H9 (cell line): ENCODE data around the gene CACNA1D. TPM values are rescaled to one million over a fixed set of nuclear protein-coding genes. Genes with fewer than 3 reads are reported as not detected.

ENCODE experiments used
- DNase-seq: peaks from one replicate; pipeline ENCODE4 v3.0.0-alpha.2; 2017
- H2AFZ ChIP-seq: one replicate; pipeline ENCODE4 v1.6.1; 2013; ENCODE audit warnings: mild to moderate bottlenecking, low read length, control low read depth, moderate library complexity
- H2AK5ac ChIP-seq: 2 replicates; pipeline ENCODE4 v1.6.1; 2013; ENCODE audit warnings: low read length, control low read depth, mixed read lengths; ENCODE audit not compliant: insufficient read length
- H2BK120ac ChIP-seq: one replicate; pipeline ENCODE4 v1.6.1; 2013; ENCODE audit warnings: low read depth, mild to moderate bottlenecking, low read length, control low read depth, inconsistent platforms; ENCODE audit not compliant: poor library complexity, severe bottlenecking
- H2BK12ac ChIP-seq: 2 replicates; pipeline ENCODE4 v1.6.1; 2013; ENCODE audit warnings: low read length, control low read depth, mixed read lengths, low read depth; ENCODE audit not compliant: insufficient read length
- H2BK15ac ChIP-seq: 2 replicates; pipeline ENCODE4 v1.6.1; 2013; ENCODE audit warnings: low read depth, low read length, control low read depth
- H2BK20ac ChIP-seq: one replicate; pipeline ENCODE4 v1.6.1; 2013; ENCODE audit warnings: low read depth, mild to moderate bottlenecking, low read length, control low read depth, inconsistent platforms; ENCODE audit not compliant: poor library complexity, severe bottlenecking
- H2BK5ac ChIP-seq: 2 replicates; pipeline ENCODE4 v1.6.1; 2013; ENCODE audit warnings: low read length, control low read depth, mixed read lengths; ENCODE audit not compliant: insufficient read length
- H3K14ac ChIP-seq: 2 replicates; pipeline ENCODE4 v1.6.1; 2013; ENCODE audit warnings: low read length, control low read depth; ENCODE audit not compliant: insufficient read depth
- H3K18ac ChIP-seq: 2 replicates; pipeline ENCODE4 v1.6.1; 2013; ENCODE audit warnings: low read depth, mild to moderate bottlenecking, mixed read lengths, low read length, control low read depth; ENCODE audit not compliant: insufficient read length
- H3K23ac ChIP-seq: 2 replicates; pipeline ENCODE4 v1.6.1; 2013; ENCODE audit warnings: low read length, control low read depth, mixed read lengths, low read depth; ENCODE audit not compliant: insufficient read length
- H3K23me2 ChIP-seq: 2 replicates; pipeline ENCODE4 v1.6.1; 2013; ENCODE audit warnings: low read depth, mild to moderate bottlenecking, mixed read lengths, low read length, control low read depth; ENCODE audit not compliant: insufficient read length, poor library complexity, severe bottlenecking
- H3K27ac ChIP-seq: 2 replicates; pipeline ENCODE4 v1.5.1; 2013; ENCODE audit warnings: low read length, control low read depth, mixed read lengths, low read depth; ENCODE audit not compliant: insufficient read length
- H3K27me3 ChIP-seq: 2 replicates; pipeline ENCODE4 v1.6.1; 2013; ENCODE audit warnings: low read length, control low read depth, inconsistent platforms; ENCODE audit not compliant: insufficient read depth
- H3K4ac ChIP-seq: 2 replicates; pipeline ENCODE4 v1.6.1; 2013; ENCODE audit warnings: low read depth, mild to moderate bottlenecking, control low read depth, inconsistent platforms, low read length, moderate library complexity
- H3K4me1 ChIP-seq: 2 replicates; pipeline ENCODE4 v1.6.1; 2013; ENCODE audit warnings: low read length, control low read depth, inconsistent platforms; ENCODE audit not compliant: insufficient read depth
- H3K4me2 ChIP-seq: 2 replicates; pipeline ENCODE4 v1.6.1; 2013; ENCODE audit warnings: low read length, control low read depth, mixed read lengths; ENCODE audit not compliant: insufficient read length, insufficient read depth
- H3K56ac ChIP-seq: 2 replicates; pipeline ENCODE4 v1.6.1; 2013; ENCODE audit warnings: low read depth, mild to moderate bottlenecking, mixed read lengths, low read length, control low read depth; ENCODE audit not compliant: insufficient read length
- H3K79me1 ChIP-seq: 2 replicates; pipeline ENCODE4 v1.6.1; 2013; ENCODE audit warnings: low read depth, mild to moderate bottlenecking, moderate library complexity, low read length, control low read depth, inconsistent platforms; ENCODE audit not compliant: insufficient read depth, poor library complexity, severe bottlenecking
- H3K79me2 ChIP-seq: 2 replicates; pipeline ENCODE4 v1.6.1; 2013; ENCODE audit warnings: low read length, control low read depth, inconsistent platforms; ENCODE audit not compliant: insufficient read depth
- H3K9ac ChIP-seq: 2 replicates; pipeline ENCODE4 v1.6.1; 2013; ENCODE audit warnings: low read length, control low read depth, mixed read lengths; ENCODE audit not compliant: insufficient read length; ENCODE audit errors: extremely low read depth
- H3K9me3 ChIP-seq: one replicate; pipeline ENCODE4 v1.6.1; 2013; ENCODE audit warnings: low read depth, low read length, inconsistent platforms; ENCODE audit not compliant: control insufficient read depth
- H3T11ph ChIP-seq: one replicate; pipeline ENCODE4 v1.6.1; 2013; ENCODE audit warnings: mild to moderate bottlenecking, low read length, control low read depth, inconsistent platforms
- H4K20me1 ChIP-seq: one replicate; pipeline ENCODE4 v1.6.1; 2013; ENCODE audit not compliant: control insufficient read depth, insufficient read length, insufficient read depth
- H4K5ac ChIP-seq: 2 replicates; pipeline ENCODE4 v1.6.1; 2013; ENCODE audit warnings: low read depth, mild to moderate bottlenecking, mixed read lengths, low read length, control low read depth; ENCODE audit not compliant: insufficient read length
- H4K8ac ChIP-seq: replicated peaks from 2 replicates; pipeline ENCODE4 v1.6.1; 2013; ENCODE audit warnings: low read length, control low read depth, mixed read lengths, low read depth; ENCODE audit not compliant: insufficient read length
- H4K91ac ChIP-seq: 2 replicates; pipeline ENCODE4 v1.6.1; 2013; ENCODE audit warnings: low read depth, mild to moderate bottlenecking, moderate library complexity, mixed read lengths, low read length, control low read depth; ENCODE audit not compliant: insufficient read length
- H3K27ac Mint-ChIP-seq, 3 experiments: 2 replicates in 2 of 3; 3 replicates in 1 of 3; pipeline ENCODE4 v1.8.0; 2020 to 2021; ENCODE audit warnings: mixed read lengths in 3 of 3, mild to moderate bottlenecking in 1 of 3, moderate library complexity in 1 of 3
- H3K27me3 Mint-ChIP-seq: 2 replicates; pipeline ENCODE4 v1.8.0; 2021; ENCODE audit warnings: low read depth, mild to moderate bottlenecking, moderate library complexity, mixed read lengths
- H3K36me3 Mint-ChIP-seq, 3 experiments: 2 replicates in 2 of 3; 3 replicates in 1 of 3; pipeline ENCODE4 v1.8.0; 2020 to 2021; ENCODE audit warnings: low read depth in 3 of 3, mixed read lengths in 3 of 3; ENCODE audit not compliant: insufficient read depth in 1 of 3
- H3K4me1 Mint-ChIP-seq, 2 experiments: 2 replicates each; pipeline ENCODE4 v1.8.0; 2020; ENCODE audit warnings: mixed read lengths in 2 of 2
- H3K4me3 Mint-ChIP-seq, 2 experiments: 2 replicates in 1 of 2; 3 replicates in 1 of 2; pipeline ENCODE4 v1.8.0; 2020 to 2021; ENCODE audit warnings: mild to moderate bottlenecking in 2 of 2, mixed read lengths in 2 of 2, moderate library complexity in 1 of 2
- H3K9me3 Mint-ChIP-seq, 2 experiments: 2 replicates in 1 of 2; 3 replicates in 1 of 2; pipeline ENCODE4 v1.8.0; 2020; ENCODE audit warnings: mild to moderate bottlenecking in 2 of 2, mixed read lengths in 2 of 2, moderate library complexity in 1 of 2
- CTCF ChIP-seq: fragments of 200-600 bp; sonication (generic); conservative IDR thresholded peaks from 3 replicates; pipeline ENCODE4 v1.8.0; 2021; ENCODE audit warnings: antibody characterized with exemption, mild to moderate bottlenecking
- WGBS: extraction: QIAGEN DNeasy Blood & Tissue Kit; methylation state at CpG from one replicate; pipeline ENCODE4 v1.1.7; 2013; ENCODE audit warnings: missing lambda C conversion rate, low lambda C conversion rate, mixed read lengths; ENCODE audit not compliant: insufficient read length; ENCODE audit errors: extremely low coverage; 5-methylcytosine and 5-hydroxymethylcytosine counted together
- total RNA-seq: library from RNA; stranded (reverse); gene quantifications from 2 replicates; pipeline ENCODE4 v1.2.1, GENCODE V29; 2021

Gene CACNA1D
- total RNA-seq, 1 experiment from 2014 or later = 3.5 TPM

GRCh38 chr3:53591646-53592045, 97.2 kb downstream of the CACNA1D start:
- Histone ChIP-seq H4K5ac (no peak overlapping the region), H2AK5ac (no peak overlapping the region), H3K14ac (no peak overlapping the region), H3T11ph (no peak overlapping the region), H2AFZ (no peak overlapping the region), H3K4ac (no peak overlapping the region), H3K27me3 (no peaks in the 10 kb centered on the region), H2BK15ac (no peak overlapping the region), H3K79me2 (no peaks in the 10 kb centered on the region), H3K4me2 (no peak overlapping the region), H3K27ac (no peak overlapping the region), H4K91ac (no peak overlapping the region), H2BK12ac (no peak overlapping the region), H3K23me2 (no peaks in the 10 kb centered on the region), H2BK20ac (no peak overlapping the region), H2BK5ac (no peak overlapping the region), H4K8ac (no peak overlapping the region), H3K23ac (no peak overlapping the region), H3K56ac (no peak overlapping the region), H3K79me1 (no peaks in the 10 kb centered on the region), H3K4me1 (no peaks in the 10 kb centered on the region), H3K9ac (no peak overlapping the region), H2BK120ac (no peak overlapping the region), H3K18ac (no peak overlapping the region), H3K9me3 (no peaks in the 10 kb centered on the region), H4K20me1 (no peaks in the 10 kb centered on the region)
- no peaks in the 10 kb centered on the region for H3K4me1 Mint-ChIP-seq
- WGBS = no CpG with 5 or more reads among the region's 6 CpGs
- no peak overlapping the region for H3K4me3 Mint-ChIP-seq
- 0 out of 5 replicates have a peak, but pooled peaks cover 0 to 3% of the 10 kb centered on the region in 2 experiments for H3K9me3 Mint-ChIP-seq
- H3K27ac Mint-ChIP-seq = no peak overlapping the region
- H3K36me3 Mint-ChIP-seq = no peaks in the 10 kb centered on the region
- no peak for DNase-seq
- no peak for TF ChIP-seq CTCF
- peaks cover 1% of the 10 kb centered on the region; the same call in 1 of the 2 replicates for H3K27me3 Mint-ChIP-seq
